IPS-15b (cell line): ENCODE results near the gene NPTN.

Source experiments
- H3K27me3 ChIP-seq: one replicate; pipeline ENCODE4 v1.6.1; 2013; ENCODE audit warnings: low read length; ENCODE audit not compliant: control insufficient read depth, insufficient read depth
- H3K36me3 ChIP-seq: one replicate; pipeline ENCODE4 v1.6.1; 2013; ENCODE audit warnings: low read length; ENCODE audit not compliant: control insufficient read depth, insufficient read depth
- H3K4me1 ChIP-seq: one replicate; pipeline ENCODE4 v1.6.1; 2013; ENCODE audit warnings: mild to moderate bottlenecking, low read length; ENCODE audit not compliant: control insufficient read depth, insufficient read depth
- H3K4me3 ChIP-seq: one replicate; pipeline ENCODE4 v1.5.1; 2013; ENCODE audit warnings: low read depth, low read length
- H3K9ac ChIP-seq: one replicate; pipeline ENCODE4 v1.6.1; 2013; ENCODE audit warnings: low read depth, mild to moderate bottlenecking, low read length
- H3K9me3 ChIP-seq: one replicate; pipeline ENCODE4 v1.6.1; 2013; ENCODE audit warnings: mild to moderate bottlenecking, low read length; ENCODE audit not compliant: control insufficient read depth, insufficient read depth

Gene NPTN

GRCh38 chr15:73598530-73599160 is 34.5 kb downstream of the NPTN start:
- Histone ChIP-seq H3K27me3 (no peaks in the 10 kb centered on the region), H3K4me3 (no peak overlapping the region), H3K4me1 (peaks cover 55% of the 10 kb centered on the region), H3K36me3 (no peaks in the 10 kb centered on the region), H3K9ac (no peak overlapping the region), H3K9me3 (no peaks in the 10 kb centered on the region)

- no peak overlapping the region for H3K9ac ChIP-seq
- no peak overlapping the region for H3K4me3 ChIP-seq
- H3K27me3 ChIP-seq, result no peaks in the 10 kb centered on the region
- no peaks in the 10 kb centered on the region for H3K9me3 ChIP-seq
- peaks cover 40% of the 10 kb centered on the region for H3K4me1 ChIP-seq
- no peaks in the 10 kb centered on the region for H3K36me3 ChIP-seq
Observed at GRCh38 chr15:73597036-73597638, 36.1 kb downstream of the NPTN start.

- Histone ChIP-seq H3K36me3 (peaks cover 4% of the 10 kb centered on the region), H3K4me3 (no peak overlapping the region), H3K4me1 (peaks cover 31% of the 10 kb centered on the region), H3K9me3 (no peaks in the 10 kb centered on the region), H3K27me3 (no peaks in the 10 kb centered on the region), H3K9ac (no peak overlapping the region)
Observed at GRCh38 chr15:73596174-73596573, 37.0 kb downstream of the NPTN start.

DNA sequence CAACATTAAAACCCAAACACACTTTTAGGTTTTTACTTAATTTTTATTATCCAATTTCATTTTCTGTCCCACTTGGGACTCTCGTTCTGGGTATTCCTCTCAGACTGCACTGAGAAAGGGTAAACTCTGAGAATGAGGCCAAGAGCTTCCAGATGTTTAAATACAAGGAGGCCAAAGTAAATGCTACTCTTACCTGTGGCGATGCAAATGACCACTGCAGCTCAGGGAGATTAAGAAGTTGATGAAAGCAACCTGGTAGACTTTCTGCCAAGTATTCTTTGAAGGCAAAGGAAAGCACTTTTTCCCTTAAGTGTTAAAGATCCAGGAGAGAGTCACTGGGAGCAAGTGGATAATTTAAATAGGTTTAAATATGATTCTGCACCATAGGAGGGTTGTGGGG is 39.1 kb downstream of the NPTN start:
- no peak overlapping the region for H3K4me3 ChIP-seq
- no peaks in the 10 kb centered on the region for H3K9me3 ChIP-seq
- peaks cover 16% of the 10 kb centered on the region for H3K4me1 ChIP-seq
- H3K27me3 ChIP-seq, result no peaks in the 10 kb centered on the region
- H3K36me3 ChIP-seq, result peaks cover 4% of the 10 kb centered on the region
- H3K9ac ChIP-seq, result no peak overlapping the region

- H3K9ac ChIP-seq, result no peak overlapping the region
Observed at GRCh38 chr15:73593304-73594074, 39.7 kb downstream of the NPTN start.

GRCh38 chr15:73590263-73590662 is 42.9 kb downstream of the NPTN start:
- Histone ChIP-seq H3K36me3 (peaks cover 6% of the 10 kb centered on the region), H3K4me1 (no peaks in the 10 kb centered on the region), H3K9me3 (no peaks in the 10 kb centered on the region), H3K4me3 (no peak overlapping the region), H3K9ac (no peak overlapping the region), H3K27me3 (no peaks in the 10 kb centered on the region)

More at GRCh38 chr15:73593304-73594074, 39.7 kb downstream of the NPTN start:
- Histone ChIP-seq H3K4me3 (no peak overlapping the region), H3K4me1 (peaks cover 16% of the 10 kb centered on the region), H3K27me3 (no peaks in the 10 kb centered on the region), H3K36me3 (peaks cover 4% of the 10 kb centered on the region), H3K9me3 (no peaks in the 10 kb centered on the region)

DNA sequence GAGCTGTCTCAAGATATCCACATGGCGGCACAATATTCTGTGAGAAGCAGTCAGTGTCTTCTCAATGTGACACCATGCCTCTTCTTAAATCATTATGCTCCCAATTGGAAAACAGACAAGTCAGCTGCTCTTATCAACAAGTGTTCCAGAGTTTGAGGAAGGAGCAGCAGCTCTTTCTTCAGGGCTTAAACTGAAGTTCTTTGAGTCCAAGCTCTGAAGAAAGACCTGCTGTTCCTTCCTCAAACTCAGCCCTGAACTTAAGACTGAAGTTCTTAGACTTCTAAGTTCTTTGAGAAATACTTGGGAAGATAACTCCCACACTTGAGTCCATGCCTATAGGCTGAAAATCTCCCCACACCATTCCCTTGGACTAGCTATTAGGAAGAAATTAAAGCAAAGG is 43.4 kb downstream of the NPTN start:
- Histone ChIP-seq H3K9me3 (no peaks in the 10 kb centered on the region), H3K36me3 (peaks cover 6% of the 10 kb centered on the region), H3K4me3 (no peak overlapping the region), H3K9ac (no peak overlapping the region), H3K4me1 (no peaks in the 10 kb centered on the region), H3K27me3 (no peaks in the 10 kb centered on the region)

GRCh38 chr15:73585871-73586654 is 47.1 kb downstream of the NPTN start:
- Histone ChIP-seq H3K9ac (no peak overlapping the region), H3K27me3 (no peaks in the 10 kb centered on the region), H3K4me3 (no peak overlapping the region), H3K9me3 (no peaks in the 10 kb centered on the region), H3K4me1 (no peaks in the 10 kb centered on the region), H3K36me3 (peaks cover 13% of the 10 kb centered on the region)

GRCh38 chr15:73584699-73585420 is 48.3 kb downstream of the NPTN start:
- Histone ChIP-seq H3K36me3 (peaks cover 13% of the 10 kb centered on the region), H3K4me3 (no peak overlapping the region), H3K27me3 (no peaks in the 10 kb centered on the region), H3K9me3 (no peaks in the 10 kb centered on the region), H3K4me1 (no peaks in the 10 kb centered on the region), H3K9ac (no peak overlapping the region)

GRCh38 chr15:73583544-73583943 is 49.6 kb downstream of the NPTN start:
- Histone ChIP-seq H3K9ac (no peak overlapping the region), H3K4me3 (no peak overlapping the region), H3K36me3 (peaks cover 13% of the 10 kb centered on the region), H3K9me3 (no peaks in the 10 kb centered on the region), H3K27me3 (no peaks in the 10 kb centered on the region), H3K4me1 (no peaks in the 10 kb centered on the region)

DNA sequence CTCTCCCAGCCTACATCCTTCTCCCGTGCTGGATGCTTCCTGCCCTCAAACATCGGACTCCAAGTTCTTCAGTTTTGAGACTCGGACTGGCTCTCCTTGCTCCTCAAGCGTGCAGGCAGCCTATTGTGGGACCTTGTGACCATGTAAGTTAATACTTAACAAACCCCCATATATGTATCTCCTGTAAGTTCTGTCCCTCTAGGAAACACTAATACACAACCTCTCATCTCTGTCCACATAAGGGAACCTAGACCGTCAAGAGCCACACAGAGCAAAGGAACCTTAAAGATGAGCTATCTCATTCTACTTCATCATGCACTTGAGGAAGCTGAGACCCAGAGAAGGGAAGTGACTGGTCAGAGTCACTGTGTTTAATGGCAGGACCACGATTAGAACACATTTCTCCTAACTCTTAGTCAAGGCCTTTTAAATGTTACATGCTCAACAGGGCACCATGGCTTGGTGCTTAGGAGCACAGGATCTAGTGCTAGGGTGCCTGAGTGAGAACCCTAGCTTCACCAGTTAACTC is 50.3 kb downstream of the NPTN start:
- Histone ChIP-seq H3K4me3 (no peak overlapping the region), H3K9me3 (no peaks in the 10 kb centered on the region), H3K4me1 (no peaks in the 10 kb centered on the region), H3K27me3 (no peaks in the 10 kb centered on the region), H3K36me3 (peaks cover 13% of the 10 kb centered on the region), H3K9ac (no peak overlapping the region)
